Measurements from ENCODE around the gene HELB. TPM values are rescaled to one million over a fixed set of nuclear protein-coding genes. Genes with fewer than 3 reads are reported as not detected.

The HELB gene
- total and polyA plus RNA-seq, 8 donors, result 0.68 to 5.2 (median 1.6) TPM

- DNase-seq (no peak), FAIRE-seq (no peak), ATAC-seq (no peak)
- WGBS, 2 donors, result 92 to 100% methylated on average over 2 of the region's 2 CpGs
- H3K27ac ChIP-seq, result no peak overlapping the region
- H3K4me3 ChIP-seq, result no peak overlapping the region
- peaks cover 0 to 5% (median 0%) of the 10 kb centered on the region in 3 donors for H3K36me3 ChIP-seq
- no peak for TF ChIP-seq CTCF (IDR thresholded peaks at IDR 0.05)
- no peaks in the 10 kb centered on the region for H3K27me3 ChIP-seq
- no peaks in the 10 kb centered on the region for H3K4me1 ChIP-seq
- intact Hi-C loops (cut with DNase I), result no loop called here
- H3K9me3 ChIP-seq, result no peaks in the 10 kb centered on the region
Measured at GRCh38 chr12:66335746-66336145, 33.5 kb downstream of the HELB start.

DNA sequence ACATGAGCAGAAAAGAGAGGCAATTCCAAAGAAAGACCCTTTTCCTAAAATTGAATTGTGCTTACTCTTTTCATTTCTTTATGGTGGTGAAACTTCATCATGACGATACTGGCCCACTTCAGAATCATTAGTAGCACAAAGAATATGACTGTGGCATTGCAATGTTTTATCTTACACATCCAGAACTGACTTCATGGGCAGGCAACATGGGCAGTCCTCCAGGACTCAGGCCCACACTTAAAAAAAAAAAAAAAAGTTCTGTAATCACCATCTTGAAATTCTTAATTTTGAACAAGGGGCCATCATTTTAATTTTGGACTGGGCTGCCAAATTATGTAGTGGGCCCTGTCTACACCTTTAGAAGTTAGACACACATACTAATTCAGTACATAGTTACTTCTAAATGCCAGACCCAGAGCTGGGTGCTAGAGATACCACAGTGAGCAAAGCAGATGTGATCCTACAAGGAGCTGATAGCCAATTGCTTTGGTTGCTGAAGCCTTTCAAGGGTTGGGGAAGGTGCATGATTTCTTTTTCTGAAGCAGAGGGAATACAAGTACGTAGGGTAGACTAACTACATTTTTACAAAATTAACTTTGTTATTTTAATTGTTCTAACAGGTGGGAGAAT lies 35.2 kb downstream of the HELB start:
- H3K9me3 ChIP-seq, result no peaks in the 10 kb centered on the region
- WGBS, 2 donors, result 90 to 91% methylated on average over 2 of the region's 2 CpGs
- ATAC-seq, result no peak

GRCh38 chr12:66340131-66340530 lies 37.8 kb downstream of the HELB start:
- WGBS, 2 donors, result 91 to 93% methylated on average over 2 of the region's 2 CpGs
- Histone ChIP-seq H3K27me3 (no peaks in the 10 kb centered on the region), H3K9me3 (no peaks in the 10 kb centered on the region), H3K27ac (no peak overlapping the region), H3K4me3 (no peak overlapping the region), H3K36me3 (peaks cover 0 to 5% (median 0%) of the 10 kb centered on the region in 3 donors), H3K4me1 (no peaks in the 10 kb centered on the region)
- ATAC-seq, result no peak
- FAIRE-seq, result no peak
- no peak for TF ChIP-seq CTCF (IDR thresholded peaks at IDR 0.05)
- intact Hi-C loops (cut with DNase I), result no loop called here
- DNase-seq, result no peak

More for the DNA sequence above, 35.2 kb downstream of the HELB start:
- Histone ChIP-seq H3K27me3 (no peaks in the 10 kb centered on the region), H3K4me3 (no peak overlapping the region), H3K36me3 (peaks cover 0 to 5% (median 0%) of the 10 kb centered on the region in 3 donors), H3K4me1 (no peaks in the 10 kb centered on the region), H3K27ac (no peak overlapping the region)
- DNase-seq (no peak), FAIRE-seq (no peak)
- intact Hi-C loops (cut with DNase I), result no loop called here
- no peak for TF ChIP-seq CTCF (IDR thresholded peaks at IDR 0.05)

DNA sequence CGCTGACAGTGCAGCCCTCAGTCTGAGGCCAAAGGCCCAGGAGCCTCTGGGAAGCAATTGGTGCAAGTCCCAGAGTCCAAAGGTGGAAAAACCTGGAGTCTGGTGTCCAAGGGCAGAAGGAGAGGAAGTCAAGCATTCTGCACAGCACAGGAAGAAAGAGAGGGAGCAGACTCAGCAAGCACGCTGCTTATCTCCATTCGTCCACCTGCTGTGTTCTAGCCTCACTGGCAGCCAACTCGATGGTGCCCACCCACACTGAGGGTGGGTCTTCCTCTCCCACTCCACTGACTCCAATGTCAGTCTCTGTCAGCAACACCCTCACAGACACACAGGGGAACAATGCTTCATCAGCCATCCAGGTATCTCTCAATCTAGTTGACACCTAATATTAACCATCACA lies 38.8 kb downstream of the HELB start:
- no peak overlapping the region for H3K4me3 ChIP-seq
- TF ChIP-seq CTCF (IDR thresholded peaks at IDR 0.05), result no peak
- H3K27ac ChIP-seq, result no peak overlapping the region
- FAIRE-seq, result no peak
- H3K27me3 ChIP-seq, result no peaks in the 10 kb centered on the region
- ATAC-seq, result no peak
- H3K4me1 ChIP-seq, result no peaks in the 10 kb centered on the region
- 90 to 95% methylated on average over 4 of the region's 4 CpGs for WGBS, 2 donors
- H3K36me3 ChIP-seq, result peaks cover 0 to 5% (median 0%) of the 10 kb centered on the region in 3 donors
- no peaks in the 10 kb centered on the region for H3K9me3 ChIP-seq
- intact Hi-C loops (cut with DNase I), result no loop called here
- no peak for DNase-seq

DNA sequence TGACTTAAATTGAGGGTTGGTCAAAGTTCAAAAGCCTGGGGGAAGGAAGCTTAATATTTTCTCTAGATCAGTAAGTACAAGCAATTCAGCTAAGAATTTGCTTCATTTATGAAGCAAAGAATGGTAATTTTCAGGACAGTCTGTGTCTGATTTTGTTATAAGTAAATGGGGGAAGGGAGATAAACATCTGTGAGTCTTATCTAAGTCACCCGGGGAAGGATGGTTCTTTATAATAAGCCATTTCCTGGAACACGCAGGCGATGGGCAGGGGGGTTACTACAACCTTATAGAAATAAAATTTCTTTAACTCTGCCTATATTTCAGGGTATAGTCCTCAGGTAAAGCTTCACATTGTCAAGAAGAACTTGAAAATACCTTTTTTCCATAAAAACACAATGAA lies 42.9 kb downstream of the HELB start:
- ATAC-seq (no peak), FAIRE-seq (no peak), DNase-seq (no peak)
- Histone ChIP-seq H3K4me1 (no peaks in the 10 kb centered on the region), H3K36me3 (no peaks in the 10 kb centered on the region), H3K27ac (no peak overlapping the region), H3K27me3 (no peaks in the 10 kb centered on the region), H3K9me3 (no peaks in the 10 kb centered on the region), H3K4me3 (no peak overlapping the region)
- TF ChIP-seq CTCF (IDR thresholded peaks at IDR 0.05), result no peak
- intact Hi-C loops (cut with DNase I), result no loop called here
- WGBS, 2 donors, result 88 to 89% methylated on average over 3 of the region's 3 CpGs
